OCI-LY7 (cell line): ENCODE results near the gene DPYSL3. TPM values are rescaled to one million over a fixed set of nuclear protein-coding genes. Genes with fewer than 3 reads are reported as not detected.

Experiments
- BruUV-seq: library from RNA; stranded (reverse); fragments of 400-500 nt; replicated peaks from 2 replicates; lab custom pipeline; 2021; lab: Mats Ljungman, UMichigan
- CTCF ChIA-PET: fragments of 300-600 bp; sonication (Branson Sonifier 250); formaldehyde crosslinking; loops from one replicate; lab custom pipeline; 2022; ENCODE audit warnings: antibody characterized with exemption; ENCODE audit not compliant: unreplicated experiment; lab: Charles Lee
- POLR2A ChIA-PET: fragments of 300-600 bp; sonication (Branson Sonifier 250); formaldehyde crosslinking; loops from one replicate; lab custom pipeline; 2022; ENCODE audit warnings: antibody characterized with exemption; lab: Charles Lee
- DNase-seq: peaks from one replicate; pipeline ENCODE4 v3.0.0-alpha.2; 2015; ENCODE audit warnings: low spot score
- H2AFZ ChIP-seq: fragments of 200-600 bp; sonication (generic), shearing (Covaris generic); 2 replicates; pipeline ENCODE4 v1.6.1; 2014; ENCODE audit warnings: mild to moderate bottlenecking, antibody characterized with exemption, low read length, moderate library complexity
- H3K27ac ChIP-seq: fragments of 200-600 bp; sonication (generic); 2 replicates; pipeline ENCODE4 v1.5.1; 2014; ENCODE audit warnings: mixed run types, low read depth, mild to moderate bottlenecking, moderate library complexity, low read length, inconsistent platforms; ENCODE audit not compliant: poor library complexity, severe bottlenecking
- H3K36me3 ChIP-seq: fragments of 200-600 bp; sonication (generic); 2 replicates; pipeline ENCODE4 v1.6.1; 2014; ENCODE audit warnings: mild to moderate bottlenecking, antibody characterized with exemption, low read length, moderate library complexity, mixed read lengths; ENCODE audit not compliant: insufficient read depth
- H3K4me1 ChIP-seq: fragments of 200-600 bp; sonication (generic); 2 replicates; pipeline ENCODE4 v1.5.1; 2014; ENCODE audit warnings: mild to moderate bottlenecking, low read length; ENCODE audit not compliant: insufficient read depth, poor library complexity, severe bottlenecking
- H3K4me2 ChIP-seq: fragments of 200-600 bp; sonication (generic); 2 replicates; pipeline ENCODE4 v1.6.1; 2014; ENCODE audit warnings: mild to moderate bottlenecking, low read length
- H3K4me3 ChIP-seq: fragments of 200-600 bp; sonication (generic); 2 replicates; pipeline ENCODE4 v1.5.1; 2014; ENCODE audit warnings: mild to moderate bottlenecking, low read depth, low read length; ENCODE audit not compliant: poor library complexity, severe bottlenecking
- H3K79me2 ChIP-seq: fragments of 200-600 bp; sonication (generic); 2 replicates; pipeline ENCODE4 v1.6.1; 2016; ENCODE audit warnings: low read depth, mild to moderate bottlenecking, low read length, moderate library complexity, mixed read lengths; ENCODE audit not compliant: insufficient read depth
- H3K9me2 ChIP-seq: fragments of 200-600 bp; sonication (generic); 2 replicates; pipeline ENCODE4 v1.6.1; 2016; ENCODE audit warnings: mild to moderate bottlenecking, low read length, mixed read lengths; ENCODE audit not compliant: insufficient read depth
- H3K9me3 ChIP-seq: fragments of 200-600 bp; sonication (generic); 2 replicates; pipeline ENCODE4 v1.6.1; 2014; ENCODE audit warnings: mild to moderate bottlenecking, mixed run types, low read length, mixed read lengths
- H4K20me1 ChIP-seq: fragments of 200-600 bp; sonication (generic); 2 replicates; pipeline ENCODE4 v1.6.1; 2014; ENCODE audit warnings: mild to moderate bottlenecking, antibody characterized with exemption, low read length, moderate library complexity, mixed read lengths; ENCODE audit not compliant: insufficient read depth
- EZH2phosphoT487 ChIP-seq: fragments of 200-600 bp; sonication (generic); IDR thresholded peaks from 2 replicates; pipeline ENCODE4 v1.6.1; 2018; ENCODE audit warnings: low read depth, borderline replicate concordance, mild to moderate bottlenecking, mixed run types, antibody characterized with exemption, low read length, moderate library complexity, mixed read lengths
- intact Hi-C: fragments of 100-400 bp; cut with micrococcal nuclease; formaldehyde crosslinking; loops from one replicate; pipeline ENCODE4 v1.10.0; 2022; ENCODE audit not compliant: unreplicated experiment
- total RNA-seq, 2 experiments: library from RNA; depleted of rRNA in 1 of 2; stranded (reverse); fragments of >200 nt in 1 of 2; shearing (Covaris generic) in 1 of 2; gene quantifications; 2 replicates each; pipeline ENCODE4 v1.2.3, GENCODE V29; 2014 to 2022
- TF ChIP-seq, protein P1 (sequence below): fragments of 200-600 bp; sonication (generic); conservative IDR thresholded peaks from 2 replicates; pipeline ENCODE4 v1.5.1; 2014; ENCODE audit warnings: mild to moderate bottlenecking, antibody characterized with exemption, low read length, moderate library complexity, mixed read lengths

The DPYSL3 gene
- total RNA-seq, 2 experiments from 2014 or later: not detected

DNA sequence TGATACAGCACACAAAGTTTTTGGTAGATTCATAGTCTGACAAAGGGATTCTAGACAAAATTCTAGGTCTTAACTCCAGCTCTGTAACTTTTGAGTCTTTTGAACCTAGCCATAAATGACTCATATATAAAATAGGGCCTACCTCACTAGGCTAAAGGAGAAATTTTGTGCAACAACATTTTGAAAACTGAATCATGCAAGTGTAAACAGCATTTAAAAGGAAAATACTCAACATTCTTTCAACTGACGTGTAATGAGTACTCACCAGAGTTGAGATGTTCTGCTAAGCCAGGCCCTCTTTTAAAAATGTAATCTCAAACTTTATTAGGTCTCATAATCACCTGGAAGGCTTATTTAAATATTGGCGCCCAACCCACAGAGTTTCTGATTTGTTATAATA, 161.8 kb downstream of the DPYSL3 start:
- H3K9me3 ChIP-seq: no peaks in the 10 kb centered on the region
- no peaks in the 10 kb centered on the region for H3K4me1 ChIP-seq
- no TSS peak for BruUV-seq
- no peaks in the 10 kb centered on the region for H4K20me1 ChIP-seq
- no peaks in the 10 kb centered on the region for H3K36me3 ChIP-seq
- intact Hi-C loops: no loop called here
- no peak overlapping the region for H2AFZ ChIP-seq
- H3K27ac ChIP-seq: no peak overlapping the region
- POLR2A ChIA-PET: no interaction called here
- TF ChIP-seq, protein P1, sequence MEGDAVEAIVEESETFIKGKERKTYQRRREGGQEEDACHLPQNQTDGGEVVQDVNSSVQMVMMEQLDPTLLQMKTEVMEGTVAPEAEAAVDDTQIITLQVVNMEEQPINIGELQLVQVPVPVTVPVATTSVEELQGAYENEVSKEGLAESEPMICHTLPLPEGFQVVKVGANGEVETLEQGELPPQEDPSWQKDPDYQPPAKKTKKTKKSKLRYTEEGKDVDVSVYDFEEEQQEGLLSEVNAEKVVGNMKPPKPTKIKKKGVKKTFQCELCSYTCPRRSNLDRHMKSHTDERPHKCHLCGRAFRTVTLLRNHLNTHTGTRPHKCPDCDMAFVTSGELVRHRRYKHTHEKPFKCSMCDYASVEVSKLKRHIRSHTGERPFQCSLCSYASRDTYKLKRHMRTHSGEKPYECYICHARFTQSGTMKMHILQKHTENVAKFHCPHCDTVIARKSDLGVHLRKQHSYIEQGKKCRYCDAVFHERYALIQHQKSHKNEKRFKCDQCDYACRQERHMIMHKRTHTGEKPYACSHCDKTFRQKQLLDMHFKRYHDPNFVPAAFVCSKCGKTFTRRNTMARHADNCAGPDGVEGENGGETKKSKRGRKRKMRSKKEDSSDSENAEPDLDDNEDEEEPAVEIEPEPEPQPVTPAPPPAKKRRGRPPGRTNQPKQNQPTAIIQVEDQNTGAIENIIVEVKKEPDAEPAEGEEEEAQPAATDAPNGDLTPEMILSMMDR: no peak
- TF ChIP-seq EZH2phosphoT487: no peak
- no peak overlapping the region for H3K4me2 ChIP-seq
- no peaks in the 10 kb centered on the region for H3K9me2 ChIP-seq
- no peaks in the 10 kb centered on the region for H3K79me2 ChIP-seq
- CTCF ChIA-PET: no interaction called here
- no peak for DNase-seq
- H3K4me3 ChIP-seq: no peak overlapping the region

DNA sequence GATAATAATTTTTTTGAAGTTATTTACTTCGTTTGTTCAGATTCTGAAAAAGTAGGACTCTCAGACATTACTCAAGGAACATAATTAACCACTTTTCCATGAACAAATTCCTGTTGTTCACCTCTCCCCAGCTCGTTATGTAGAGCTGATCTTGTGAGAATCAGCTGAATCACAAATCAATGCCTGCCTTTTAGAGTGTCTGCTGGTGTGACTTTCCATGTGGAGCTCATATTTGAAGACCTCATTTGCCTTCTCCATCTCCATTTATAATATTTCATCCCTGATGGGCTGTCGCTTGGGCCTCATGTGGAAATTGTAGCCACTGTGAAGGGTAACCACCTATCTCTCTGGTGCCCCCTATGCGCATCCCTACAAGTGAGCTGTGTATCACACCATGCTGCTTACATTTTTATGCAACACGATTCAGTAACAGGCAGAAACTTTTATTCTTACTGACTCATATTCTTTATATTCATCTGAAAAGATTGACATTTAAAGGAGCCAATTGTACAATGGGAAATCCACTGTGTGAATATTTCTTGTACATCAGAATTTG, 163.8 kb downstream of the DPYSL3 start:
- TF ChIP-seq EZH2phosphoT487: no peak
- TF ChIP-seq, protein P1: no peak
- H3K27ac ChIP-seq: no peak overlapping the region
- BruUV-seq: no TSS peak
- no peaks in the 10 kb centered on the region for H3K79me2 ChIP-seq
- H2AFZ ChIP-seq: no peak overlapping the region
- no peak for DNase-seq
- no peaks in the 10 kb centered on the region for H3K9me3 ChIP-seq
- H3K4me1 ChIP-seq: no peaks in the 10 kb centered on the region
- H3K4me3 ChIP-seq: no peak overlapping the region
- POLR2A ChIA-PET: interaction anchor here (1.0 kb wide), 1 partner anchor 8 kb away, joined by 3 read pairs; no protein-coding TSS in a partner anchor
- intact Hi-C loops: no loop called here
- H3K4me2 ChIP-seq: no peak overlapping the region
- H4K20me1 ChIP-seq: no peaks in the 10 kb centered on the region
- no peaks in the 10 kb centered on the region for H3K9me2 ChIP-seq
- CTCF ChIA-PET: no interaction called here
- no peaks in the 10 kb centered on the region for H3K36me3 ChIP-seq

DNA sequence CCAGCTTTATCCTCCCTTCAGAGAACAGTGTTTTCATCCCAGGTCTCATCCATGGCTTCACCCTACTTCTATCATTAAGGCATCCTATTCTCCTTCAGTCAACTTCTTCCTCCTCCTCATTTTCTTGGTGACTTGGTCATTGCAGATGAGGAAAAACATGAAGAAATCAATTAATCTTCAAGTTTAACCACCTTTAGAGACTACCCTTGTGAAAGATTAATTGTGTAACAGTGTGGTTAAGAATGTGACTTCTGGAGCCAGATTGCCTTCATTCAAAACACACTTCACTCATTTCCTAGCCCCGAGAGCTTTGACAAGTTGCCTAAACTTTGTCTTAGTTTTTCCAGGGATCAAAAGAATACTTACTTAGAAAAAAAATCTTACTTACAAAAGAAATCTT, 165.0 kb downstream of the DPYSL3 start:
- H3K36me3 ChIP-seq: no peaks in the 10 kb centered on the region
- no peaks in the 10 kb centered on the region for H3K4me1 ChIP-seq
- ChIA-PET POLR2A (interaction anchor here (1.0 kb wide), 1 partner anchor 10 kb away, joined by 3 read pairs; no protein-coding TSS in a partner anchor), CTCF (no interaction called here)
- intact Hi-C loops: no loop called here
- no peaks in the 10 kb centered on the region for H3K79me2 ChIP-seq
- H3K4me2 ChIP-seq: no peak overlapping the region
- no peak overlapping the region for H2AFZ ChIP-seq
- H3K27ac ChIP-seq: no peak overlapping the region
- TF ChIP-seq, protein P1: no peak
- TF ChIP-seq EZH2phosphoT487: no peak
- H4K20me1 ChIP-seq: no peaks in the 10 kb centered on the region
- no TSS peak for BruUV-seq
- no peak overlapping the region for H3K4me3 ChIP-seq
- no peaks in the 10 kb centered on the region for H3K9me3 ChIP-seq
- DNase-seq: no peak
- H3K9me2 ChIP-seq: no peaks in the 10 kb centered on the region
